DMS114 treated with DMSO at 0.1 percent for 48 hours (cell line): Measurements from ENCODE around the gene MTF1.

ENCODE experiments used
- DNase-seq: peaks from one replicate; lab custom pipeline; 2025; ENCODE audit not compliant: unreplicated experiment; lab: John Stamatoyannopoulos, UW

The MTF1 gene

GRCh38 chr1:37831809-37832208 lies 27.6 kb downstream of the MTF1 start:
- no peak for DNase-seq

GRCh38 chr1:37831109-37831508 lies 28.3 kb downstream of the MTF1 start:
- DNase-seq, result no peak

DNA sequence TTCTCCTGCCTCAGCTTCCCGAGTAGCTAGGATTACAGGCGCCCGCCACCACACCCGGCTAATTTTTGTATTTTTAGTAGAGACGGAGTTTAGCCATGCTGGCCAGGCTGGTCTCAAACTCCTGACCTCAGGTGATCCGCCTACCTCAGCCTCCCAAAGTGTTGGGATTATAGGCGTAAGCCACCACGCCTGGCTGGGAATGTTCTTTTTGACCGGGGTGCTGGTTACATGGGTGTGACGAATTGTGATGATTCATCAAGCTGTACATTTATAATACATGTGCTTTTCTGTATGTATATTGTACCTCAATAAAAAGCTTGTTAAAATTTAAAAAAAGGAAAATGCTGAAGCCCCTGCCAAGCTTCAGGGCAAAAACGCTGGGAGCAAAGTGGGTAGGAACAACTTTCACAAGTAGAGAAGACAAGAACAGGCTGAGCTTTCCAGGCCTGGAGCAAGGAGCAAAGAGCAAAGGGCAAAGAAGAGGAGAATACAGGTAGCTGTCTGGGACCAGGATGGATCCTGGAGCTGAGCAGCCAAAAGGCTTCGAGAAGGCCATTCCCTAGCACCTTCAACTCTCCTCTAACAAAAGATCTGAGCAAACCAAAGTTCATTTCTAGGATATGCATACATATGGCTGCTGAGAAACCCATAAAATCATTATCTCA lies 30.9 kb downstream of the MTF1 start:
- DNase-seq, result no peak

DNA sequence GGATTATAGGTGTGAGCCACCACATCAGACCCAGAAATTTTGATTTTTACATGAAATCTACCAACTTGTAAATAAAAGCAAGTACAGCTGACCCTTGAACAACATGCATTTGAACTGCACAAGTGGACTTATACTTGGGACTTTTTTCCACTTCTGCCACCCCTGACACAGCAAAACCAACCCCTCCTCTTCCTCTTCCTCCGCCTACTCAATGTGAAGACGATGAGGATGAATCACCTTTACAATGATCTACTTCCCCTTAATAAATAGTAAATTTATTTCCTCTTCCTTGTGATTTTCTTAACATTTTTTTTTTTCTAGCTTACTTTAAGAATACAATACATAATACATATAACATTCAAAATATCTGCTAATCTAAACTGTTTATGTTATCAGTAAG lies 33.9 kb downstream of the MTF1 start:
- no peak for DNase-seq

- no peak for DNase-seq
Observed at GRCh38 chr1:37824001-37824400, 35.4 kb downstream of the MTF1 start.

GRCh38 chr1:37822906-37823815 lies 36.2 kb downstream of the MTF1 start:
- DNase-seq, result no peak

DNA sequence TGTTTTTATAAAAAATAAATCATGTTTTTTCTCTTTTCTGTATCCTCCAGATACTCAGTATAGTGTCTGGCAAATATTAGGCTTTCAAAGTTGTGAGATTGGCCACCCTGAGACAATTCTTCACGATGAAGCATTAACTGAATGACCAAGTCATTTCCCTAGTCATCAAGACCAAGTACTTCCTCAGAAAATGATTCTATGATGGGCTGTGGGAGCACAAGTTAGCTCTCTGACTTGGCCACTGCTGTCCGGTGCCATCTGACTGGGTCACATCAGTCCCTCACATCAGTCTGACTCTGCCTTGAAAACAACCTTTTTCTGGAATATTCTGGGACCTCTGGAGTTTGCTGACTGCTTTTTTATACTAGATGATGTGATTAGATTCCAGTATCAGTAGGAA lies 37.9 kb downstream of the MTF1 start:
- no peak for DNase-seq

- DNase-seq, result no peak
Observed at GRCh38 chr1:37817481-37817880, 41.9 kb downstream of the MTF1 start.

DNA sequence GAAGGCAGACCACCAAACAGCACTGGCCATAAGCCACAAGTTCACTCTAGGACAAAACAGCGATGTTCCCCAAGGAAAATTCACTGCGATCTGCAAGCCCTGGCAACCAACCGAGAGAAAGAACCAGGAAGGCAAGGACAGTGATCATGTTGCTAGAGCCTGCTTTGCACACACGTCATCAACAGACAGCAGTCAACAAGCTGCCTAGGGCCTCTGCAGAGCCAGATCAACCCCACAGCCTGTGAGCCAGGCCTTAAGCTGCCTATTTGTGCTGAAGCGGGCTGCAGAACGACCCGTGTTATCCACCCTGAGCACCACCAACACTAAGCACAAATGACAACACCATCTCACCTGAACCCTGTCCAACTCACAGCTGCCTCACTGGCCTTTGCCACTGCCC lies 45.1 kb downstream of the MTF1 start:
- DNase-seq, result no peak

DNA sequence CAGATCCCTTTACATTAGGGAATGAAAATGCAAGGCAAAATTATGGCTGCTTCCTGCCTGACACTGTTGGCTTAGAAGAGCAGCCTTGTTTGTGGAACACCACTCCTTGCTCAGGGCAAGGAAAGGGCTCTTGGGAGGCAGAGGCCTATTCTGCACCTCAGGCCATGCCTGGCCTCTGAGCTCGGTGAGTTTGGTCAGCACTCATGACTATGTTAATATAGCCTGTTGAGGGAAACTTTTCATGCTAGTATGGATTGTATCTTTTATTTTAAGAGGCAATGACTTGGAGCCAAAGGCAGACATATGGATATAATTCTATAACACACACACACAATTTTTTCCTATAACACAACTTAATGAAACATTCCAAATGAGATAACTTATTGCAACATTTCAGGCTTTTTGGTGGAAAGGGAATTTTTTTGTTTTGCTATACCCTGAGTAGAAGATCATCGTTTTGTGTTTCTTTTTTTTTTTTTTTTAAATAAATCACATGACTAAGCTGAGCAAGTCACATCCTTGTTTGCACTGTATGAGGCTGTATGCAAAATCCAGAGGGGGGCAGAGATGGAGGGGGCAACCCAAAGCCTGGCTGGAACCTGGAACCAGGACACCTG lies 45.8 kb downstream of the MTF1 start:
- no peak for DNase-seq

DNA sequence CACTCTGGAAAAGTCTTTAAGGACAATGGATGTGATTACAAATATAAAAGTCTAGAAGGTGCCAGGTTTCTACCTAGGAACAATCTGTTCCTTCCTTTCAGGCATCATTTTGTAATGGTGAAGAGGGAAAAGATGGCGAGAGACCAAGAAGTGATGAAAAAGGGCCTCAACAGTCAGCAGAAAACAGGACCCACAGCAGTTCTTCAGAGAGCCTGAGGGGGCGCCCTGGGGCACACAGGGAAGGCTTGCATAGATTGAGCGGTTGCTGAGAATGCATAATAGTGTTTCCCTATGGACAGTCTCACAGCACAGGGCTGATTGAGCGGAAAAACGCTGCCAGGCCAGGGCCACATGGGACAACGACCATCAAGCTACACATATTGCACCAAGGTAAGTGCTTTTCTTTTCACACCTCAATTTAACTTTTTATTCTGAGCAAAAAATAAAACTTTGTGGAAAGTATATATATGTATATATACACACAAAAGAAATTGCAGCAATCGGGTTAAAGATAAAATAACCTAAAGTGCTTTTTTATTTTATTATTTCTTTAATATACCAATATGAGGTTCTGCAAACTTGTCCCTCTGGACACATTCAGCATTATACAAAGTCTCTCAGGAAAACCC lies 48.3 kb downstream of the MTF1 start:
- DNase-seq, result peak; percentile 57

DNA sequence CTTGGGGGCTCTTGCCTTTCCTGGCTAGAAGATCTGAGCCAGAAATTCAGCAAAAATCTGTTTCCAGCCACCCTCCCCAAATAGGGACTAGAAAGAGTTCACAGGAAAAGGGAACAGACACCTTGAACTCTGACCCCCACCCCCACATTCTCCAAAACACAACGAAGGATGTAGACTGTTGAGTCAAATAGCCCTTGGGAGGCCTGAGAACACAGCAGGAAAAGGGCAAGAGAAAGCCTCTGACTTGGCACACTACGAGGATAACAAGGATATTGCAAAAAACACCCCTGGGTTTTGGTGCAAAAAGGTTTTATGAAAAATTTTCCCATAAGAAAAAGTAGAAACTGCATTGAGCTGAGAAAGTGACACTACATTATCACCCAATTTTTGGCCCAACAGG lies 49.5 kb downstream of the MTF1 start:
- no peak for DNase-seq

DNA sequence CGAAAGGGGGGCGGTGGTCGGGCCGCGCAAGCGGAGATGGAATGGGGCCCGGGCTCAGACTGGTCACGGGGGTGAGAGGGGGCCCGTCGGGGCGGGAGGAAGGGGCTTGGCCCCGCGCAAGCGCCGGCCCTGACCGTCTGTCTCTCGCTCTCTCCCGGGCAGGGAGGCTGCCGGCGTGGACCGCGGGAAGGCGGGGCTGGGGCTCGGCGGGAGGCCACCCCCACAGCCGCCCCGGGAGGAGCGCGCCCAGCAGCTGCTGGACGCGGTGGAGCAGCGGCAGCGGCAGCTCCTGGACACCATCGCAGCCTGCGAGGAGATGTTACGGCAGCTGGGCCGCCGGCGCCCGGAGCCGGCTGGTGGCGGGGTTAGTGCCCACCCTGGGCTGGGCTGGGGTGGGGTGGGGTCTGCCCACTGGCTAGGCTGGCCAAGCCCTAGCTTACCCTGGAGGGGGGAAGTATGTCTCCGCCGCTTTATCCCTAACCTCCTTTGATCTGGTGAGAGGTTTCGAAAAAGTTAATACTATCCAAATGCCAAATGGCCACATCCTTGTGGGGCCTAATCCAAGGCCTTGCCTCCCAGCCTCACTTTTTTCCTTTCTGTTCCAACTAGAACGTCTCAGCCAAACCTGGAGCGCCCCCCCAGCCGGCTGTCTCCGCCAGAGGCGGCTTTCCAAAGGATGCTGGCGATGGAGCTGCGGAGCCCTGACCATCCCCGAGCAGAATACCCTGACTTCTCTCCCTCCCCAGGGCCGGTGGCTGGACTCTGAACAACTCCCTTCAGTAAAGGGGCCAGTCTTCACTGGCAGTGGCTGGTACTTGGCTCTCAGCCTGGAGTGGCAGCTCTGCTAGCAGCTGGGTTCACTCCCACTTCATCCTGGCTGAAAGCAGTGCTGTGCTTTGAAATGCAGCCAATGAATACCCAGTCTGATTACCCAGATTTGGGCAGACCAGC lies 50.7 kb downstream of the MTF1 start:
- peak; percentile 82 for DNase-seq

- peak; percentile 82 for DNase-seq
Observed at GRCh38 chr1:37807555-37808368, 51.6 kb downstream of the MTF1 start, which contains the start of the genes C1orf122 and YRDC. TSS of gene C1orf122 (plus strand) at chr1:37807790. CDS start at chr1:37808405, 615 bp downstream. TSS of gene YRDC (minus strand) at chr1:37808208. CDS start at chr1:37808180, 28 bp downstream.

DNA sequence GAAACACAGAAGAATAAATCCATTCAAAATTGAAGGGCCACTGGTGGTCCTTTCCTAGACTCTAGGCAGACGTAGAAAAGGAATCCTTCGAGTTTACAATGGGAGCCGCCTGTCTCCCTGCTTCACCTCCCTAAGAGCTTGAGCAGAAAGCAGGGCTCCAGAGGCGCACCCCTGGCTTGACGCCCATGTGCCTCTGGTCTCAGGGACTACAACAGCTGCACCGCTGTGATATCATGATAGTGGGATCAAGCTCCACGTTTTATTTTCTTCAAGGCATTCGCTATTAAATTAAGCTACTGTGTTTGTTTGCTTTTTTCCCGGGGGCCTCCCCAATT lies 52.2 kb downstream of the MTF1 start:
- DNase-seq, result no peak

DNA sequence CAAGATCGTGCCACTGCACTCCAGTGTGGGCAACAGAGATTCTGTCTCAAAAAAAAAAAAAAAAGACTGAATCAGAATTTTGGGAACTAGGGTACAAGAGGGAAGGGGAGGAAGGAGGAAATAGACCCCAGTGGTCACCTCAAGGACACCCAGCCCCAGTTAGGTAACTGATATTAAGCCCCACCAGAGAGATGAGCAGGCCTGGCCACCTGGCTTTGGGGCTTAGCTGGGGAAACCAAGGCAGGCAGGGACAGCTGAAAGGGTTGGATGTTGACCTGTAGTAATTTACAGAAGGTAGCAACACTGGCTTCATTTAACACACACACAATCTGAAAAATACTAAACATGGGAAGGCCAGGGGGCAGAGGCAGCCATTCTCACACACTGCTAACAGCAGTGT lies 57.0 kb downstream of the MTF1 start:
- no peak for DNase-seq

DNA sequence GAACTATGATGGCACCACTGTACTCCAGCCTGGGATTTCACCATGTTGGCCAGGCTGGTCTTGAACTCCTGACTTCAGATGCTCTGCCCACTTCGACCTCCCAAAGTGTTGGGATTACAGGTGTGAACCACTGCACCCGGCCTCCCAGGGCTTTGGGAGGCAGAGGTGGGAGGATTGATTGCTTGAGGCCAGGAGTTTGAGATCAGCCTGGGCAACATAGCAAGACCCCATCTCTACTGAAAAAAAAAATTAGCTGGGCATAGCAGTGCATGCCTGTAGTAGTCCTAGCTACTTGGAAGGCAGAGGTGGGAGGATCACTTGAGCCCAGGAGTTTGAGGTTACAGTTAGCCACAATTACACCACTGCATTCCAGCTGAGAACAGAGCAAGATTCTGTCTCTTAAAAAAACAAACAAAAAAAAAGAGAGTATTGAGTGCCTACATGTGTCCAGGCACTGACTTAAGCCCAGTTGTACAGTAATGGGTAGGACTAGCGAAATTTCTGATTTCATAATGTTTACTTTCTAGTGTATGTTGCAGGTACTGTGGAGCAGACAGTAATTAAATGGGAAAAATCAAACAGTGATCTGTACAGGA lies 61.5 kb downstream of the MTF1 start:
- DNase-seq, result no peak

DNA sequence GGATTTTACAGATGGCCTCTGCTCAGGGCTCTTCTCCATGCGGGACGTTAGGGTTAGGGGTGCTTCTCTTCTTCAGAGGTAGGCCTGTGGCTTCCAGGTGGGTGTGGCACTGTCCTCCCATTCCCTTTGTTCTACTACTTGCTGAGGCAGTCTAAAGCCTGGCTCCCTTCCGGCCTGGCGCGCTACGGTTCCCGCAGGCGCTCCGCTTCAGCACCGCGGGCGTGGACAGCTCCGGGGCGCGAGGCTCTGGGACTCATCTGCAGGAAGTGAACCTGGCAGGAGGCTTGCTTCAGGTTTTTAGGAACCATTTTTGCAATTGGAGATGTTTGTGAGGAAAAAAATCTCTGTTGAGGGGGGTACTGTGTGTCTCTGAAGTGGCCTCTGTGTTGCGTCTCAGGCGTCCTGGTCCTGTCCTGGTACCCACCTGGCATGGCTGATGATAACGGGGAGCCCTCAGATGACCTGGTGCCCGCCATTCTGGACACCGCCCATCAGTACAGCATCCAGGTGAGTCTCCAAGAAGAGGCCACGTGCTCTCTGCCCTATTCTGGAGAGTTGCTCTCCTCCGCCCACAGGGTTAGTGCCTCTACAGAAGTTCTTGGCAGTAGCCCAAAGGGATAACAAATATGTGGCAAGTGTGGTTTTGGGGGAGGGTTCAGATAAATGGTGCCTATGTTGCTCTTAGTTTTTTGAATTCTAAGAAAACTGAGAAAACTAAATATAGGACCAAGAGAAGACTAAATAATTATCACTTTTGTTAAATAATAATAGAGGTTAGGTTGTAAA lies 63.9 kb downstream of the MTF1 start:
- no peak for DNase-seq
